GM23338 (cell line): ENCODE results near the gene DLX4.

Source experiments
- EZH2 ChIP-seq: fragments of 200-600 bp; sonication (generic); IDR thresholded peaks from one replicate; pipeline ENCODE4 v1.8.0; 2017; ENCODE audit warnings: antibody characterized with exemption, mild to moderate bottlenecking, low read depth; ENCODE audit not compliant: unreplicated experiment
- REST ChIP-seq: IDR thresholded peaks from one replicate; pipeline ENCODE4 v1.6.1; 2018; ENCODE audit warnings: antibody characterized with exemption; ENCODE audit not compliant: unreplicated experiment

GRCh38 chr17:49996121-49996494 lies 27.1 kb downstream of the DLX4 start:
- TF ChIP-seq EZH2 (no peak), REST (no peak)
